GM11168 (cell line): ENCODE results near the gene GARNL3.

Source experiments
- in situ Hi-C: fragments of 300-500 bp; cut with MboI; formaldehyde crosslinking; loops from one replicate; pipeline ENCODE4 v1.12.0; 2022; ENCODE audit warnings: low sequenced_read_pairs; ENCODE audit not compliant: unreplicated experiment

GARNL3 gene

GRCh38 chr9:127264462-127265219 lies at the start of gene GARNL3:
GARNL3 (plus strand) TSS chr9:127264774; CDS start chr9:127264878, 104 bp downstream.
- in situ Hi-C loops: no loop called here

- in situ Hi-C loops: no loop called here
Observed at GRCh38 chr9:127215268-127216209, 49.0 kb upstream of the GARNL3 start.

- in situ Hi-C loops: no loop called here
Observed at GRCh38 chr9:127216210-127216887, 48.2 kb upstream of the GARNL3 start.

GRCh38 chr9:127216888-127217217 lies 47.7 kb upstream of the GARNL3 start:
- in situ Hi-C loops: no loop called here

GRCh38 chr9:127218818-127219217 lies 45.8 kb upstream of the GARNL3 start:
- in situ Hi-C loops: no loop called here

GRCh38 chr9:127219520-127219919 lies 45.1 kb upstream of the GARNL3 start:
- in situ Hi-C loops: no loop called here

GRCh38 chr9:127221695-127222094 lies 42.9 kb upstream of the GARNL3 start:
- in situ Hi-C loops: loop anchor here (5.0 kb wide), 1 partner anchor 81 kb away; no protein-coding TSS in a partner anchor

GRCh38 chr9:127222388-127223095 lies 42.0 kb upstream of the GARNL3 start:
- in situ Hi-C loops: loop anchor here (5.0 kb wide), 1 partner anchor 80 kb away; no protein-coding TSS in a partner anchor

- in situ Hi-C loops: loop anchor here (5.0 kb wide), 1 partner anchor 79 kb away; no protein-coding TSS in a partner anchor
Observed at GRCh38 chr9:127223266-127223665, 41.3 kb upstream of the GARNL3 start.

- in situ Hi-C loops: loop anchor here (5.0 kb wide), 1 partner anchor 79 kb away; no protein-coding TSS in a partner anchor
Observed at GRCh38 chr9:127223810-127224177, 40.8 kb upstream of the GARNL3 start.

GRCh38 chr9:127224178-127224882 lies 40.2 kb upstream of the GARNL3 start:
- in situ Hi-C loops: loop anchor here (5.0 kb wide), 1 partner anchor 78 kb away; no protein-coding TSS in a partner anchor

- in situ Hi-C loops: loop anchor here (5.0 kb wide), 1 partner anchor 77 kb away; no protein-coding TSS in a partner anchor
Observed at GRCh38 chr9:127224883-127225739, 39.5 kb upstream of the GARNL3 start.

- in situ Hi-C loops: no loop called here
Observed at GRCh38 chr9:127225801-127226625, 38.6 kb upstream of the GARNL3 start.

- in situ Hi-C loops: no loop called here
Observed at GRCh38 chr9:127229691-127230417, 34.7 kb upstream of the GARNL3 start.

- in situ Hi-C loops: no loop called here
Observed at GRCh38 chr9:127231666-127232065, 32.9 kb upstream of the GARNL3 start.

- in situ Hi-C loops: no loop called here
Observed at GRCh38 chr9:127232833-127233549, 31.6 kb upstream of the GARNL3 start.
